Esophagus muscularis mucosa (tissue), 4 donors: Measurements from ENCODE around the gene IKZF3. TPM values are rescaled to one million over a fixed set of nuclear protein-coding genes. Genes with fewer than 3 reads are reported as not detected.
"Not testable (repeated sequence)": the region's sequence is repeated elsewhere in the genome, so short reads cannot be mapped to it uniquely, and the experiment has no call there.

Experiments used
- DNase-seq: peaks from one replicate; pipeline ENCODE4 v3.0.0-alpha.2; 2017; ENCODE audit errors: extremely low spot score
- H3K27ac ChIP-seq, 4 donors: fragments of 200-600 bp; sonication (generic); replicated peaks in 1 of 4; 1 replicate in 3 of 4; 2 replicates in 1 of 4; pipeline ENCODE4 v1.5.1; 2016 to 2019; ENCODE audit warnings: mild to moderate bottlenecking in 1 of 4
- H3K27me3 ChIP-seq, 4 donors: fragments of 200-600 bp; sonication (generic); one replicate each; pipeline versions ENCODE4 v1.5.1 to v1.6.0; 2016 to 2019
- H3K36me3 ChIP-seq, 4 donors: fragments of 200-600 bp; sonication (generic); one replicate each; pipeline ENCODE4 v1.5.1; 2016 to 2019
- H3K4me1 ChIP-seq, 4 donors: fragments of 200-600 bp; sonication (generic); one replicate each; pipeline ENCODE4 v1.5.1; 2016 to 2019
- H3K4me3 ChIP-seq, 4 donors: fragments of 200-600 bp; sonication (generic); 1 replicate in 2 of 4; 2 replicates in 2 of 4; pipeline ENCODE4 v1.5.1; 2016 to 2019; ENCODE audit warnings: mild to moderate bottlenecking in 4 of 4, moderate library complexity in 1 of 4
- H3K9me3 ChIP-seq, 4 donors: fragments of 200-600 bp; sonication (generic); 1 replicate in 3 of 4; 2 replicates in 1 of 4; pipeline ENCODE4 v1.5.1; 2016 to 2019
- EP300 ChIP-seq: sonication (generic); formaldehyde crosslinking; IDR thresholded peaks from one replicate; pipeline ENCODE4 v1.6.1; 2017; ENCODE audit warnings: antibody characterized with exemption
- POLR2A ChIP-seq: fragments of 450-650 bp; IDR thresholded peaks from one replicate; pipeline ENCODE4 v1.6.1; 2017; ENCODE audit warnings: antibody characterized with exemption, moderate library complexity, mild to moderate bottlenecking, low read depth
- POLR2AphosphoS5 ChIP-seq, 2 donors: sonication (generic); formaldehyde crosslinking; IDR thresholded peaks; one replicate each; pipeline ENCODE4 v1.6.1; 2017; ENCODE audit warnings: antibody characterized with exemption in 2 of 2
- WGBS: methylation state at CpG from one replicate; pipeline ENCODE4 v1.1.5; 2018; 5-methylcytosine and 5-hydroxymethylcytosine counted together
- intact Hi-C: fragments of 100-400 bp; cut with DNase I; formaldehyde crosslinking; loops from one replicate; pipeline ENCODE4 v1.15.1; 2023
- total RNA-seq, 4 donors: library from RNA; depleted of rRNA; stranded (reverse); fragments of >200 nt; gene quantifications; one replicate each; pipeline versions ENCODE4 v1.1.0 to v1.2.1, GENCODE V29; 2016
- TF ChIP-seq, protein P1 (sequence below), 3 experiments: fragments of 200-600 bp in 2 of 3; fragments of 450-650 bp in 1 of 3; sonication (generic) in 2 of 3; IDR thresholded peaks; one replicate each; pipeline ENCODE4 v1.5.1; 2017 to 2019; ENCODE audit warnings: antibody characterized with exemption in 3 of 3, mild to moderate bottlenecking in 2 of 3, moderate library complexity in 1 of 3

IKZF3 gene
- total RNA-seq, 4 donors from 2014 or later: 0.83 to 3.8 (median 1.3) TPM

DNA sequence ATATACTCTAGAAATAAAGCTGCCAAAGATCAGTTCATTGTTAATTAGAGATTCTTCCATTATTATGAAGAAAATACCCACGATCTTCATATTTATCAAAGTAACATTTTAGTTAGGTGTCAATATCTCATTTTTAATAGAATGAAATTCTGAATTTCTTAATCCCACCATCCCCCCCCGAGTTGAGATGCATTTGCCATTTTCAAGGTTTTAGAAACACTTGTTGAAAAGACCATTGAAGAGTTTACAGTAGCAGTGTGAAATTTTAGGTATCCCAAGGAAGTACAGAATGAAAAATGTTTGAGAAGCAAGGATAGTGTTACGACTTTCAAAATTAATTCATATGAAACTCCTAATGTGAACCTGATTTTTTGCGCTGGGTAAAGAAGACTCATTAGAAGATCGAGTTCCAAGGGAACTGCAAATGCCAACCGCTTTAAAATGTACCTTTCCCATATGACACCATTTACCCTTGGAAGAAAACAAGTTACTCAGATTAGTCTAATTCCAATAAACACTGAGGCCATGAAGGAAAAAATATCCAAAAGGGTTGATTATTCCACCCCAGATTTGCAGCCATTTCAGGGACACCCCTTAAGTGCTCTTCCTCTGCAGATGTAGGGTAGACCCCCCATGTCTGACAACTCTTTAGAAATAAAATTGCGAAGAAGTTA lies 731 bp downstream of the IKZF3 start:
- peaks cover 6 to 14% (median 9%) of the 10 kb centered on the region in 4 donors for H3K4me1 ChIP-seq
- no peak for DNase-seq
- H3K4me3 ChIP-seq: peak overlapping the region in 3 of 4 donors; percentile 20 to 33 (median 28)
- H3K27me3 ChIP-seq: peaks cover 0 to 95% (median 37%) of the 10 kb centered on the region in 4 donors
- no peaks in the 10 kb centered on the region for H3K36me3 ChIP-seq
- H3K27ac ChIP-seq: no peak overlapping the region
- peaks cover 0 to 12% (median 9%) of the 10 kb centered on the region in 4 donors for H3K9me3 ChIP-seq
- intact Hi-C loops: no loop called here
- WGBS: 72% methylated on average over 7 of the region's 7 CpGs
- TF ChIP-seq POLR2AphosphoS5 (IDR thresholded peaks at IDR 0.05) (no peak), POLR2A (no peak), EP300 (no peak)
- TF ChIP-seq, protein P1, sequence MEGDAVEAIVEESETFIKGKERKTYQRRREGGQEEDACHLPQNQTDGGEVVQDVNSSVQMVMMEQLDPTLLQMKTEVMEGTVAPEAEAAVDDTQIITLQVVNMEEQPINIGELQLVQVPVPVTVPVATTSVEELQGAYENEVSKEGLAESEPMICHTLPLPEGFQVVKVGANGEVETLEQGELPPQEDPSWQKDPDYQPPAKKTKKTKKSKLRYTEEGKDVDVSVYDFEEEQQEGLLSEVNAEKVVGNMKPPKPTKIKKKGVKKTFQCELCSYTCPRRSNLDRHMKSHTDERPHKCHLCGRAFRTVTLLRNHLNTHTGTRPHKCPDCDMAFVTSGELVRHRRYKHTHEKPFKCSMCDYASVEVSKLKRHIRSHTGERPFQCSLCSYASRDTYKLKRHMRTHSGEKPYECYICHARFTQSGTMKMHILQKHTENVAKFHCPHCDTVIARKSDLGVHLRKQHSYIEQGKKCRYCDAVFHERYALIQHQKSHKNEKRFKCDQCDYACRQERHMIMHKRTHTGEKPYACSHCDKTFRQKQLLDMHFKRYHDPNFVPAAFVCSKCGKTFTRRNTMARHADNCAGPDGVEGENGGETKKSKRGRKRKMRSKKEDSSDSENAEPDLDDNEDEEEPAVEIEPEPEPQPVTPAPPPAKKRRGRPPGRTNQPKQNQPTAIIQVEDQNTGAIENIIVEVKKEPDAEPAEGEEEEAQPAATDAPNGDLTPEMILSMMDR (IDR thresholded peaks at IDR 0.05): no peak

DNA sequence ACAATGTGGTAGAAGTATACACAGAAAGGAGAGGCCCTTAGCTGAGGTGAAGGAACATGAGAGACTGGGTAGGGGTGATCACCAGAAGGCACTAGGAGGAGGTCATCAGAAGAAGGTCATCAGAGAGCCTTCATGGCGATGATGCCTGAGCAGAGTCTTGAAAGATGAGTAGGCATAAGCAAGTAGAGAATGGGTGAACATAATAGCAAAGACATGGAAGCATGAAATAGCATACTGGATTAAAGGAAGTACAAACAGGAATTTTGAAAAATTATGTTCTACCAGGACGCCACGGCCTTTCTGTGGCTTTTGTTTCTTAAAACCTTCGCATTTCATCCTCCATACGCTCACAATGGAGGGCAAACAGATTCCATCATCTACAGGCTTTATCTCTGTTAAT lies 2.9 kb downstream of the IKZF3 start:
- no peak for DNase-seq
- Histone ChIP-seq H3K27ac (no peak overlapping the region), H3K9me3 (no peaks in the 10 kb centered on the region), H3K4me3 (no peak overlapping the region), H3K27me3 (peaks cover 0 to 74% (median 25%) of the 10 kb centered on the region in 4 donors), H3K36me3 (no peaks in the 10 kb centered on the region), H3K4me1 (peaks cover 6 to 11% (median 9%) of the 10 kb centered on the region in 4 donors)
- intact Hi-C loops: no loop called here
- 91% methylated on average over 5 of the region's 5 CpGs for WGBS
- TF ChIP-seq POLR2A (no peak), EP300 (no peak), POLR2AphosphoS5 (IDR thresholded peaks at IDR 0.05) (no peak)
- TF ChIP-seq, protein P1 (IDR thresholded peaks at IDR 0.05): no peak

DNA sequence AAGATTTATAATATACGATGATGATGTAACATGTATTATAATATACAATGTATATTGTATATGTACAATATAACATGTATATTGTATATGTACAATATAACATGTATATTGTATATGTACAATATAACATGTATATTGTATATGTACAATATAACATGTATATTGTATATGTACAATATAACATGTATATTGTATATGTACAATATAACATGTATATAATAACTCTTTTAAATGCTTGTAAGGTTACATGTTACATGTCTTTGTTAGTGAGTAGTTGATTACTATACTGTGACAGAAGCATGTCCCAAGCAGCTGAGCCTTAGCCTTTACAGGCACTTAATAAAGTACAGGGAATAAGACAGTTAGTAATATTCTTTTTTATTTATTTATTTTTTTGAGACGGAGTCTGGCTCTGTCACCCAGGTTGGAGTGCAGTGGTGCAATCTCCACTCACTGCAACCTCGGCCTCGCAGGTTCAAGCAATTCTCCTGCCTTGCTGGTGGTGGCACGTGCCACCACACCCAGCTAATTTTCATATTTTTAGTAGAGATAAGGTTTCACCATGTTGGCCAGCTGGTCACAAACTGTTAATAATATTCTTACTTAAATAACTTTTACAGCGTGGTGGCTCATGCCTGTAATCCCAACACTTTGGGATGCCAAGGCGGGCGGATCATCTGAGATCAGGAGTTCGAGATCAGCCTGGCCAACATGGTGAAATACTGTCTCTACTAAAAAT lies 8.0 kb downstream of the IKZF3 start:
- H3K4me1 ChIP-seq, H3K27ac ChIP-seq, H3K9me3 ChIP-seq, H3K36me3 ChIP-seq, H3K4me3 ChIP-seq, DNase-seq, intact Hi-C loops: not testable (repeated sequence)
- H3K27me3 ChIP-seq: peaks cover 0 to 44% (median 0%) of the 10 kb centered on the region in 4 donors
- whole genome bisulfite sequencing: 86% methylated on average over 9 of the region's 9 CpGs

DNA sequence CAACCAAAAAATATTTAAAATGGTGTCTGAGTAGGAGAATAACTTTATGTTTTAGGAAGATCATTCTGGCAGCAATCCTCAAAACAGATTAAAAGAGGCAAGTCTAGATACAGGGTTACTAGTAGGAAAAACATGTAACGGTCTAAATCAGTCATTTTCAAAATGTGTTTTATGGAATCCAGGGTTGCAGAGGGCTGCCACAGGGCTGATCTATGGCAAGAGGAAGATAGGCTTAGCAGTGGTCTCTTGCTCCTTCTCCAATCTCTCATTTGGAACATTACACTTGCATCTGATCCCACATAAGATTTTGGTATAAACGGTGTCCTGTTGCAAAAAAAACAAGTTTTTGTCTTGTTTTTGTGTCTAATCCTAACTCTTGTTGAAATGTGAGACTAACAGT lies 9.2 kb downstream of the IKZF3 start:
- peaks cover 0 to 34% (median 0%) of the 10 kb centered on the region in 4 donors for H3K27me3 ChIP-seq
- no peaks in the 10 kb centered on the region for H3K9me3 ChIP-seq
- H3K27ac ChIP-seq: no peak overlapping the region
- DNase-seq: no peak
- 83% methylated on average over 2 of the region's 2 CpGs for WGBS
- intact Hi-C loops: no loop called here
- H3K4me3 ChIP-seq: no peak overlapping the region
- no peak for TF ChIP-seq EP300
- no peak for TF ChIP-seq POLR2A
- no peak for TF ChIP-seq POLR2AphosphoS5 (IDR thresholded peaks at IDR 0.05)
- TF ChIP-seq, protein P1 (IDR thresholded peaks at IDR 0.05): no peak
- H3K36me3 ChIP-seq: no peaks in the 10 kb centered on the region
- no peaks in the 10 kb centered on the region for H3K4me1 ChIP-seq

DNA sequence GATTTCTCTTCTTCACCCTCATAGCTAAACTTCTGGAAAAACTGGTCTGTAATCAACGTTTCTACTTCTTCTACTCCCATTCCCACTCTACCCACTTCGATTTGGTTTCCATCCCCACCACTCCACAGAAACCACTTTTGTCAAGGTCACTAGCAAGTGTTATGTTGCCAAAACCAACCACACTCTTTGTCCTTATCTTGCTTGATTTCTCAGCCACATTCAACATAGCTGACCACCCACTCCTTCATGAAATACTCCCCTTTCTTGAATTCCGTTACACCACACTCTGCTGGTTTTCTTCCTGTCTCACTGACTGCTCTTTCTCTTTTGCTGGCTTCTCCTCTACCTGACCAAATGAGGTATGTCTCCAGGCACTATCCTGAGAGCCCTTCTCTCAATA lies 11.9 kb downstream of the IKZF3 start:
- intact Hi-C loops: no loop called here
- H3K27me3 ChIP-seq: peaks cover 0 to 42% (median 0%) of the 10 kb centered on the region in 4 donors
- TF ChIP-seq POLR2A (no peak), POLR2AphosphoS5 (IDR thresholded peaks at IDR 0.05) (no peak), EP300 (no peak)
- TF ChIP-seq, protein P1 (IDR thresholded peaks at IDR 0.05): no peak
- H3K9me3 ChIP-seq: no peaks in the 10 kb centered on the region
- no peak for DNase-seq
- no peaks in the 10 kb centered on the region for H3K36me3 ChIP-seq
- H3K4me1 ChIP-seq: no peaks in the 10 kb centered on the region
- 56% methylated on average over 3 of the region's 3 CpGs for WGBS
- no peak overlapping the region for H3K27ac ChIP-seq
- H3K4me3 ChIP-seq: no peak overlapping the region

DNA sequence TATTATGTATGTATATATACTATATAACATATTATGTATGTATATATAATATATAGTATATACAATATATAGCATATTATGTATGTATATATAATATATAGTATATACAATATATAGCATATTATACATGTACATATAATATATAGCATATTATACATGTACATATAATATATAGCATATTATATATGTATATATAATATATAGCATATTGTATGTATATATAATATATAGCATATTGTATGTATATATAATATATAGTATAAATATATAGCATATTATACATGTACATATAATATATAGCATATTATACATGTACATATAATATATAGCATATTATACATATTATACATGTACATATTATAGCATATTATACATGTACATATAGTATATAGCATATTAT lies 13.9 kb downstream of the IKZF3 start:
- H3K4me1 ChIP-seq, intact Hi-C loops, H3K36me3 ChIP-seq, DNase-seq, H3K27ac ChIP-seq, H3K4me3 ChIP-seq, H3K9me3 ChIP-seq: not testable (repeated sequence)
- peaks cover 0 to 59% (median 0%) of the 10 kb centered on the region in 4 donors for H3K27me3 ChIP-seq
